NB4 (cell line): ENCODE results near the gene ITGA11.

Experiments
- DNase-seq: peaks from one replicate; pipeline ENCODE4 v3.0.0; 2010; ENCODE audit warnings: low read depth
- H3K4me3 ChIP-seq: one replicate; pipeline ENCODE4 v1.5.1; 2011; ENCODE audit warnings: mild to moderate bottlenecking, low read depth, low read length, moderate library complexity
- CTCF ChIP-seq: IDR thresholded peaks from one replicate; pipeline ENCODE4 v1.5.1; 2012; ENCODE audit warnings: low read depth, low read length
- MYC ChIP-seq: IDR thresholded peaks from 2 replicates; pipeline ENCODE4 v1.6.1; 2011; ENCODE audit warnings: low read depth, low read length
- POLR2A ChIP-seq: IDR thresholded peaks from 2 replicates; pipeline ENCODE4 v1.6.1; 2011; ENCODE audit warnings: mild to moderate bottlenecking; ENCODE audit not compliant: insufficient read length; ENCODE audit errors: extremely low read depth
- TF ChIP-seq, protein P1 (sequence below): IDR thresholded peaks from 2 replicates; pipeline ENCODE4 v1.6.1; 2011; ENCODE audit warnings: low read depth, low read length

ITGA11 gene

DNA sequence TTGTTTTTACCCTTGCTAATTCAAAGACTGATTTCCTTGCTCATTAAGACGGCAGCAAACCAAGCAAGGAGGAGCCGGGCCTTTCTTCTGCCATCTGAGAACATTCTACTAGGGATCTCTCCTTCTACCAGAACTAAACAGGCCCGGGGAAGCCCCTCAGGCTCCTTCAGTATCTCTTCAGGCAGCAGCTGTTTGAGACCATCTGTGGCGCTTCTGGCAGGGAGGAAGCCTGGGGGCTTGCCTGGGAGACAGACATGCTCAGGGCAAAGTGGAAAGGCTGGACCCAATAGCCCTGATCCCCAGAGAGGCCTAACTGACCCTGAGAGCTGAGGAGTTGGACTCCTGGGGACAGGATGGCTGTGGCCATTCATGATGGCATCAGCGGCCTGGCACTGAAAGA lies 86.5 kb downstream of the ITGA11 start:
- no peak overlapping the region for H3K4me3 ChIP-seq
- no peak for DNase-seq
- TF ChIP-seq MYC (no peak), POLR2A (no peak), CTCF (no peak)
- TF ChIP-seq, protein P1, sequence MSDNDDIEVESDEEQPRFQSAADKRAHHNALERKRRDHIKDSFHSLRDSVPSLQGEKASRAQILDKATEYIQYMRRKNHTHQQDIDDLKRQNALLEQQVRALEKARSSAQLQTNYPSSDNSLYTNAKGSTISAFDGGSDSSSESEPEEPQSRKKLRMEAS = no peak

- TF ChIP-seq CTCF (no peak), MYC (no peak), POLR2A (no peak)
- TF ChIP-seq, protein P1 = no peak
- DNase-seq = no peak
- no peak overlapping the region for H3K4me3 ChIP-seq
These were observed 87.4 kb downstream of the ITGA11 start for GRCh38 chr15:68344600-68344999.

GRCh38 chr15:68343579-68344225 lies 88.3 kb downstream of the ITGA11 start:
- no peak for DNase-seq
- H3K4me3 ChIP-seq = no peak overlapping the region
- TF ChIP-seq POLR2A (no peak), MYC (no peak), CTCF (no peak)
- TF ChIP-seq, protein P1 = no peak

- TF ChIP-seq POLR2A (no peak), CTCF (no peak), MYC (no peak)
- TF ChIP-seq, protein P1 = no peak
- H3K4me3 ChIP-seq = no peak overlapping the region
- no peak for DNase-seq
These were observed 89.9 kb downstream of the ITGA11 start for GRCh38 chr15:68341760-68342725.

DNA sequence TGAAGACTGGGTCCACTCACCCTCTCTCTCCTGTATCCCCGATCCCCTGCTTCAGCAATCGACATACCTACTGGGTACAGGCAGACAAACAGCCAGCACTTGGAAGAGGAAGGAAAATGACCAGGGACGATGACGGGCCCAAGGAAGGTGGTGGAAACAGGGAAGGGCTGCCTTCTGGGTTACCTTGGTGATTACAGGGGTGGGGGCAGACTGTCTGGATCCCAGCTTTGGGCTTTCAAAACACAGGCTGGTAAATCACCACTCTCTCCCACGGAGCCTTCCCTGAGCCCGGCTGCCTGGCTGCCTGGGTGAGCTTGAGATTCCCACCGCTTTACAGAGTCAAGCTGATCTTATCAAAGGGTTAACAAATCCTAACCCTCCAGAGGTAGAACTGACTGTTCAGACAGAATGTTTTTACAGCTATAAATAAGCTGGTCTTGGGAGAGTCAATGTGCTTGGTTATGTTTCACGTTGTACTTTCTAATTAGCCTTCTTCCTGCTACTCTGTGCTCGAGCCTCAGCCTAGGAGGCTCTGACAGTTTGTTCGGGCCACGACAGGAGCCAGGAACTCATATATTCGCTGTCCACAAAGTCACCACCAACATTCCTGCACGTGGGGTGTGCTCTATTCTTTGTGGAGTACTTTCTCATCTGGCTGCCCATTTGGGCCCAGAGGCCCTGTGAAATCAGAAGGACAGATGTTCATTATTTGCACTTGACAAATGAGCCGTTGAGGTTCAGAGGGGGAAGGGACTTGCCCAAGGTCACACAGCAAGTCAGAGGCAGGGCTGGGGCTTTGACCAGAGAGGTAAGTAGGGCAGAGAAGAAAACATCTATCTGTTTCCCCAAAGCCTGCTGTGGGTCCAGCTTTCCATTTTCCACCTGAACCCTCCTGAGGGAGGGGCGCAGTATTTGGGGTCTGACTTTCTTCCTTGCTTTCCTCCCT lies 91.0 kb downstream of the ITGA11 start:
- H3K4me3 ChIP-seq = no peak overlapping the region
- DNase-seq = no peak
- TF ChIP-seq CTCF (no peak), MYC (no peak), POLR2A (no peak)
- TF ChIP-seq, protein P1 = no peak
